Measurements from ENCODE around the gene RFPL2.
"Not testable (repeated sequence)": the region's sequence is repeated elsewhere in the genome, so short reads cannot be mapped to it uniquely, and the experiment has no call there.

RFPL2 gene

DNA sequence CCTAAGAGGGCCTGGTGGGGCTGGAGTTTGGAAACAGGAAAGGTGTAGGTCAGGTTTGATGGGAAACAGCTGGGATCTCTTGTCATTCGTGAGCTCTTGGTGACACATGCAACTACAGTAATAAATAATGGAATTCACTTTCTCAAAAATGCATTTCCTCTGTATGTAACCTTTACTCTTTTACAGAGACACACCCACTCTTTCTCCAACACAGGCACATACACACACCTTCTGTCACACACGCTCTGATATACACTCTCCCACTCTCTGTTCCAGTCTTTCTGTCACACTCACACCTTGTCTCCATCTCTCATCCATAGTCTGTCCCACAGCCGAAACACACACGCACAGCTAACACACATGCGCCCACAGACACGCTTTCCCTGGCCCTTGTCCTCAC is 39.2 kb downstream of the RFPL2 start:
- no peak overlapping the region for H2AK5ac ChIP-seq (ENCODE audit: low read depth, low read length)
- no peak overlapping the region for H2BK5ac ChIP-seq (ENCODE audit: low read length)
- H3K9me3 ChIP-seq (replicated peaks in 1 of 2; ENCODE audit: control insufficient read depth in 2 of 2, insufficient read depth in 1 of 2, low read depth in 1 of 2, low read length in 2 of 2) = no peaks in the 10 kb centered on the region
- H3K36me3 ChIP-seq (replicated peaks in 1 of 2; ENCODE audit: control insufficient read depth in 2 of 2, insufficient read depth in 2 of 2, low read length in 2 of 2) = no peaks in the 10 kb centered on the region
- peak overlapping the region; percentile 5 for H4K91ac ChIP-seq (ENCODE audit: low read depth, low read length, poor library complexity)
- no peak overlapping the region for H3K27ac ChIP-seq (replicated peaks; ENCODE audit: low read length)
- H4K8ac ChIP-seq (ENCODE audit: low read depth, low read length) = no peak overlapping the region
- no peak overlapping the region for H3K9ac ChIP-seq (ENCODE audit: low read depth, low read length, poor library complexity)
- no peak overlapping the region for H2BK12ac ChIP-seq (ENCODE audit: low read length)
- no CpG with 5 or more reads among the region's 6 CpGs for WGBS, 2 donors (ENCODE audit: extremely low coverage in 2 of 2, insufficient read length in 2 of 2, insufficient replicate concordance in 1 of 2)
- H3K14ac ChIP-seq (ENCODE audit: low read length) = no peak overlapping the region
- H3K79me1 ChIP-seq (ENCODE audit: low read depth, low read length) = no peaks in the 10 kb centered on the region
- H3K23ac ChIP-seq (ENCODE audit: low read depth, low read length, poor library complexity) = no peak overlapping the region
- no peak overlapping the region for H3K4me2 ChIP-seq (ENCODE audit: insufficient read depth, low read length, poor library complexity, severe bottlenecking)
- H3K27me3 ChIP-seq (ENCODE audit: control insufficient read depth in 3 of 3, insufficient read depth in 3 of 3, low read depth in 1 of 3, low read length in 3 of 3) = peaks cover 0 to 12% (median 0%) of the 10 kb centered on the region in 3 experiments
- H3K4me1 ChIP-seq (ENCODE audit: control insufficient read depth in 2 of 2, insufficient read depth in 1 of 2, low read depth in 1 of 2, low read length in 2 of 2) = peaks cover 0 to 6% of the 10 kb centered on the region in 2 donors
- H3K4ac ChIP-seq (ENCODE audit: low read length) = no peak overlapping the region
- no peak overlapping the region for H3K4me3 ChIP-seq (ENCODE audit: low read length in 2 of 2)
- H3K18ac ChIP-seq (ENCODE audit: low read length) = no peak overlapping the region
- no peak overlapping the region for H2AFZ ChIP-seq (ENCODE audit: low read length)
- no peak for DNase-seq (ENCODE audit: low spot score)
- no peak overlapping the region for H2BK120ac ChIP-seq (ENCODE audit: low read depth, low read length)
- no peak overlapping the region for H2BK15ac ChIP-seq (ENCODE audit: low read length)

DNA sequence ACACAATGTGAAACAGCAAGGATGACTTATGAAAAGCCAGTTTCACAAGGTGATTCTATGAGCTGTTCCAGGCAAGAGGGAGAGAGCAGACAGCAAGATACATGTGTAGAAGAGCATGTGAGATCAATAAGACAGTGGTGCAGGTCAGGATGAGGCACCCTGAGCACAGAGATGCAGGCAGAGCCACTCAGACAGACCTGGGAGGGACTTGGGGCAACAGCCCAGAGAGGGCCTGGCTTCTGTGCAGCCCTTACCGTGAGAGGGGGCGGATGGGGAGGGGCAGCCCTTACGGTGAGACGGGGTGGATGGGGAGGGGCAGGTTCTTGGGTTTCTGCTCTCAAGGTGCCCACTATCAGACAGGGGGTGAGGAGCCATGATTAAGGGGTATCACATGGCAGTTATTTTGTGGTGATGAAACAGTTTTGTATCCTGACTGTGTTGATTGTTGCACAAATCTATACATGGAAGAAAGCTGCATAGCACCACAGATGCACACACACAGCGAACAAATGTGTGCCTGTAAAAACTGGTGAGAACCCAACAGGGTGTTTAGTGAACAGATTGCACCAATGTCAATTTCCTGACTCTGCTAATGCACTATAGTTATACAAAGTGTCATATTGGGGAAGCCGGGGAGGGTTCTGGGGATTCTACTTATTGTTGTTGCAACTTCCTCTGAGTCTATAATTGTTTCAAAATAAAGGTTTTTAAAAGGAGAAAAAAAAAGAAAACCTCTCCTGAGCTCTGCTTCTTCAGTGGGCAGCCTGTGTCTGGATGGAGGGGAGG is 40.6 kb downstream of the RFPL2 start:
- Histone ChIP-seq H2AK5ac (ENCODE audit: low read depth, low read length) (no peak overlapping the region), H2BK12ac (ENCODE audit: low read length) (no peak overlapping the region), H3K4me1 (ENCODE audit: control insufficient read depth in 2 of 2, insufficient read depth in 1 of 2, low read depth in 1 of 2, low read length in 2 of 2) (peaks cover 0 to 7% of the 10 kb centered on the region in 2 donors), H4K8ac (ENCODE audit: low read depth, low read length) (no peak overlapping the region), H2BK15ac (ENCODE audit: low read length) (no peak overlapping the region), H3K23ac (ENCODE audit: low read depth, low read length, poor library complexity) (no peak overlapping the region), H3K4me2 (ENCODE audit: insufficient read depth, low read length, poor library complexity, severe bottlenecking) (no peak overlapping the region), H3K36me3 (replicated peaks in 1 of 2; ENCODE audit: control insufficient read depth in 2 of 2, insufficient read depth in 2 of 2, low read length in 2 of 2) (no peaks in the 10 kb centered on the region), H3K4me3 (ENCODE audit: low read length in 2 of 2) (no peak overlapping the region), H3K9ac (ENCODE audit: low read depth, low read length, poor library complexity) (peak overlapping the region; percentile 38), H2BK5ac (ENCODE audit: low read length) (no peak overlapping the region), H2BK120ac (ENCODE audit: low read depth, low read length) (no peak overlapping the region), H4K91ac (ENCODE audit: low read depth, low read length, poor library complexity) (peak overlapping the region; percentile 24), H3K18ac (ENCODE audit: low read length) (peak overlapping the region; percentile 73), H3K9me3 (replicated peaks in 1 of 2; ENCODE audit: control insufficient read depth in 2 of 2, insufficient read depth in 1 of 2, low read depth in 1 of 2, low read length in 2 of 2) (no peaks in the 10 kb centered on the region), H3K14ac (ENCODE audit: low read length) (no peak overlapping the region), H3K27ac (replicated peaks; ENCODE audit: low read length) (no peak overlapping the region), H3K4ac (ENCODE audit: low read length) (no peak overlapping the region), H3K27me3 (ENCODE audit: control insufficient read depth in 3 of 3, insufficient read depth in 3 of 3, low read depth in 1 of 3, low read length in 3 of 3) (peaks cover 0 to 12% (median 0%) of the 10 kb centered on the region in 3 experiments), H3K79me1 (ENCODE audit: low read depth, low read length) (no peaks in the 10 kb centered on the region), H2AFZ (ENCODE audit: low read length) (no peak overlapping the region)
- no CpG with 5 or more reads among the region's 6 CpGs for WGBS, 2 donors (ENCODE audit: extremely low coverage in 2 of 2, insufficient read length in 2 of 2, insufficient replicate concordance in 1 of 2)
- DNase-seq (ENCODE audit: low spot score) = no peak

- H3K79me1 ChIP-seq (ENCODE audit: low read depth, low read length); H3K9ac ChIP-seq (ENCODE audit: low read depth, low read length, poor library complexity); H4K91ac ChIP-seq (ENCODE audit: low read depth, low read length, poor library complexity); H3K14ac ChIP-seq (ENCODE audit: low read length); H2BK15ac ChIP-seq (ENCODE audit: low read length); H3K4me3 ChIP-seq (ENCODE audit: low read length in 2 of 2); H3K9me3 ChIP-seq (replicated peaks in 1 of 2; ENCODE audit: control insufficient read depth in 2 of 2, insufficient read depth in 1 of 2, low read depth in 1 of 2, low read length in 2 of 2); H2AFZ ChIP-seq (ENCODE audit: low read length); H3K36me3 ChIP-seq (replicated peaks in 1 of 2; ENCODE audit: control insufficient read depth in 2 of 2, insufficient read depth in 2 of 2, low read length in 2 of 2); H3K18ac ChIP-seq (ENCODE audit: low read length); H2BK5ac ChIP-seq (ENCODE audit: low read length); H4K8ac ChIP-seq (ENCODE audit: low read depth, low read length); H2AK5ac ChIP-seq (ENCODE audit: low read depth, low read length); H3K4me2 ChIP-seq (ENCODE audit: insufficient read depth, low read length, poor library complexity, severe bottlenecking); H2BK12ac ChIP-seq (ENCODE audit: low read length); H3K23ac ChIP-seq (ENCODE audit: low read depth, low read length, poor library complexity); H2BK120ac ChIP-seq (ENCODE audit: low read depth, low read length); H3K4ac ChIP-seq (ENCODE audit: low read length); H3K27ac ChIP-seq (replicated peaks; ENCODE audit: low read length); DNase-seq (ENCODE audit: low spot score): not testable (repeated sequence)
- Histone ChIP-seq H3K4me1 (ENCODE audit: control insufficient read depth in 2 of 2, insufficient read depth in 1 of 2, low read depth in 1 of 2, low read length in 2 of 2) (peaks cover 0 to 15% of the 10 kb centered on the region in 2 donors), H3K27me3 (ENCODE audit: control insufficient read depth in 3 of 3, insufficient read depth in 3 of 3, low read depth in 1 of 3, low read length in 3 of 3) (peaks cover 0 to 15% (median 0%) of the 10 kb centered on the region in 3 experiments)
- WGBS, 2 donors (ENCODE audit: extremely low coverage in 2 of 2, insufficient read length in 2 of 2, insufficient replicate concordance in 1 of 2) = no CpG with 5 or more reads among the region's 5 CpGs
Measured at GRCh38 chr22:32160411-32160810, 44.5 kb downstream of the RFPL2 start.

- Histone ChIP-seq H2BK12ac (ENCODE audit: low read length) (no peak within 1 kb of the TSS), H3K4me1 (ENCODE audit: control insufficient read depth in 2 of 2, insufficient read depth in 1 of 2, low read depth in 1 of 2, low read length in 2 of 2) (peaks cover 0 to 13% of the 10 kb centered on the region in 2 donors), H3K4ac (ENCODE audit: low read length) (no peak within 1 kb of the TSS), H3K36me3 (replicated peaks in 1 of 2; ENCODE audit: control insufficient read depth in 2 of 2, insufficient read depth in 2 of 2, low read length in 2 of 2) (no peaks in the 10 kb centered on the region), H3K14ac (ENCODE audit: low read length) (no peak within 1 kb of the TSS), H3K27me3 (ENCODE audit: control insufficient read depth in 3 of 3, insufficient read depth in 3 of 3, low read depth in 1 of 3, low read length in 3 of 3) (peaks cover 0 to 16% (median 0%) of the 10 kb centered on the region in 3 experiments), H3K18ac (ENCODE audit: low read length) (peak within 1 kb of the TSS; percentile 80), H4K91ac (ENCODE audit: low read depth, low read length, poor library complexity) (no peak within 1 kb of the TSS), H2AK5ac (ENCODE audit: low read depth, low read length) (peak within 1 kb of the TSS; percentile 57), H3K9me3 (replicated peaks in 1 of 2; ENCODE audit: control insufficient read depth in 2 of 2, insufficient read depth in 1 of 2, low read depth in 1 of 2, low read length in 2 of 2) (no peaks in the 10 kb centered on the region), H3K27ac (replicated peaks; ENCODE audit: low read length) (no peak within 1 kb of the TSS), H3K23ac (ENCODE audit: low read depth, low read length, poor library complexity) (no peak within 1 kb of the TSS), H3K79me1 (ENCODE audit: low read depth, low read length) (no peaks in the 10 kb centered on the region), H3K4me3 (ENCODE audit: low read length in 2 of 2) (no peak within 1 kb of the TSS), H2AFZ (ENCODE audit: low read length) (no peak within 1 kb of the TSS), H2BK120ac (ENCODE audit: low read depth, low read length) (peak within 1 kb of the TSS; percentile 39), H3K9ac (ENCODE audit: low read depth, low read length, poor library complexity) (no peak within 1 kb of the TSS), H2BK15ac (ENCODE audit: low read length) (peak within 1 kb of the TSS; percentile 56), H2BK5ac (ENCODE audit: low read length) (peak within 1 kb of the TSS; percentile 48), H4K8ac (ENCODE audit: low read depth, low read length) (no peak within 1 kb of the TSS), H3K4me2 (ENCODE audit: insufficient read depth, low read length, poor library complexity, severe bottlenecking) (peak within 1 kb of the TSS; percentile 23)
- no CpG with 5 or more reads among the region's 12 CpGs for WGBS, 2 donors (ENCODE audit: extremely low coverage in 2 of 2, insufficient read length in 2 of 2, insufficient replicate concordance in 1 of 2)
- DNase-seq (ENCODE audit: low spot score) = no peak
Measured at GRCh38 chr22:32158712-32159533, 46.0 kb downstream of the RFPL2 start, which contains the start of gene C22orf42. TSS of gene C22orf42 (minus strand) at chr22:32159303. CDS start at chr22:32159215, 88 bp downstream.
